Activated CD4-positive, alpha-beta T cell treated with anti-CD3 and anti-CD28 coated beads, Interleukin-2, Interleukin-4, amounts not matched to agents 100 ng/mL and 50 ng/mL, durations not matched to agents 16 hours and 8 hours (primary cell): ENCODE data around the gene SEL1L2.
"Not testable (repeated sequence)": the region's sequence is repeated elsewhere in the genome, so short reads cannot be mapped to it uniquely, and the experiment has no call there.

Experiments
- DNase-seq: peaks from one replicate; pipeline ENCODE4 v3.0.0-alpha.2; 2020; ENCODE audit warnings: low spot score

SEL1L2 gene

GRCh38 chr20:13990465-13990864 is at the start of gene SEL1L2:
SEL1L2 (minus strand) TSS chr20:13990614; CDS start chr20:13990534, 80 bp downstream.
- no peak for DNase-seq

GRCh38 chr20:14036567-14036966 is 46.2 kb upstream of the SEL1L2 start:
- no peak for DNase-seq

- no peak for DNase-seq
Observed at GRCh38 chr20:14033310-14033709, 42.9 kb upstream of the SEL1L2 start.

- DNase-seq: no peak
Observed at GRCh38 chr20:14030991-14031390, 40.6 kb upstream of the SEL1L2 start.

GRCh38 chr20:14012671-14013070 is 22.3 kb upstream of the SEL1L2 start:
- no peak for DNase-seq

GRCh38 chr20:14009208-14009607 is 18.8 kb upstream of the SEL1L2 start:
- DNase-seq: no peak

- DNase-seq: no peak
Observed at GRCh38 chr20:14005996-14006395, 15.6 kb upstream of the SEL1L2 start.

- DNase-seq: no peak
Observed at GRCh38 chr20:14000917-14001316, 10.5 kb upstream of the SEL1L2 start.

GRCh38 chr20:13996265-13996664 is 5.9 kb upstream of the SEL1L2 start:
- no peak for DNase-seq

- no peak for DNase-seq
Observed at GRCh38 chr20:13995841-13996240, 5.4 kb upstream of the SEL1L2 start.

GRCh38 chr20:13995086-13995665 is 4.8 kb upstream of the SEL1L2 start, which contains the start of gene MACROD2:
MACROD2 (plus strand) TSS chr20:13995516.
- peak; percentile 35 for DNase-seq

GRCh38 chr20:13991955-13992354 is 1.5 kb upstream of the SEL1L2 start:
- not testable (repeated sequence) for DNase-seq

- no peak for DNase-seq
Observed at GRCh38 chr20:13991311-13991710, 897 bp upstream of the SEL1L2 start.

GRCh38 chr20:13984211-13984610 is 6.2 kb downstream of the SEL1L2 start:
- DNase-seq: no peak

GRCh38 chr20:13960525-13960924 is 29.9 kb downstream of the SEL1L2 start:
- no peak for DNase-seq

GRCh38 chr20:13960119-13960518 is 30.3 kb downstream of the SEL1L2 start:
- DNase-seq: no peak

- no peak for DNase-seq
Observed at GRCh38 chr20:13953227-13953626, 37.2 kb downstream of the SEL1L2 start.

GRCh38 chr20:13947719-13948118 is 42.7 kb downstream of the SEL1L2 start:
- no peak for DNase-seq

- DNase-seq: no peak
Observed at GRCh38 chr20:13941031-13941430, 49.4 kb downstream of the SEL1L2 start.

GRCh38 chr20:13936781-13937576 is 53.4 kb downstream of the SEL1L2 start:
- no peak for DNase-seq

GRCh38 chr20:13934992-13935894 is 55.2 kb downstream of the SEL1L2 start:
- no peak for DNase-seq

GRCh38 chr20:13930281-13930680 is 60.1 kb downstream of the SEL1L2 start:
- no peak for DNase-seq

GRCh38 chr20:13929836-13930235 is 60.6 kb downstream of the SEL1L2 start:
- no peak for DNase-seq
